Activated CD4-positive, alpha-beta T cell treated with anti-CD3 and anti-CD28 coated beads for 24 hours (primary cell): Measurements from ENCODE around the gene HMGXB4.
"Not testable (repeated sequence)": the region's sequence is repeated elsewhere in the genome, so short reads cannot be mapped to it uniquely, and the experiment has no call there.

Source experiments
- DNase-seq, 2 donors: peaks; one replicate each; pipeline ENCODE4 v3.0.0-alpha.2; 2020; ENCODE audit warnings: low read depth in 2 of 2

The HMGXB4 gene

GRCh38 chr22:35257321-35258190 lies at the start of gene HMGXB4:
TSS of gene HMGXB4 (plus strand) at chr22:35257493. CDS start at chr22:35262391, 4,898 bp downstream.
- DNase-seq: peak; percentile 71 to 77

GRCh38 chr22:35208003-35208402 lies 49.3 kb upstream of the HMGXB4 start:
- no peak for DNase-seq

GRCh38 chr22:35209203-35209602 lies 48.1 kb upstream of the HMGXB4 start:
- no peak for DNase-seq

GRCh38 chr22:35212009-35212408 lies 45.3 kb upstream of the HMGXB4 start:
- no peak for DNase-seq

GRCh38 chr22:35212996-35213395 lies 44.3 kb upstream of the HMGXB4 start:
- no peak for DNase-seq

GRCh38 chr22:35214968-35215367 lies 42.3 kb upstream of the HMGXB4 start:
- no peak for DNase-seq

GRCh38 chr22:35215993-35216392 lies 41.3 kb upstream of the HMGXB4 start:
- DNase-seq: no peak

GRCh38 chr22:35217527-35217926 lies 39.8 kb upstream of the HMGXB4 start:
- no peak for DNase-seq

- DNase-seq: no peak
These were observed 39.2 kb upstream of the HMGXB4 start for GRCh38 chr22:35218079-35218478.

GRCh38 chr22:35219012-35219411 lies 38.3 kb upstream of the HMGXB4 start:
- no peak for DNase-seq

- DNase-seq: no peak
These were observed 37.1 kb upstream of the HMGXB4 start for GRCh38 chr22:35220221-35220620.

- DNase-seq: no peak
These were observed 32.3 kb upstream of the HMGXB4 start for GRCh38 chr22:35225010-35225409.

- DNase-seq: no peak
These were observed 30.2 kb upstream of the HMGXB4 start for GRCh38 chr22:35226958-35227647.

GRCh38 chr22:35229865-35230264 lies 27.4 kb upstream of the HMGXB4 start:
- DNase-seq: no peak

- no peak for DNase-seq
These were observed 26.9 kb upstream of the HMGXB4 start for GRCh38 chr22:35230417-35230816.

GRCh38 chr22:35230839-35231584 lies 26.3 kb upstream of the HMGXB4 start:
- DNase-seq: no peak

- DNase-seq: peak; percentile 61 to 71
These were observed 25.7 kb upstream of the HMGXB4 start for GRCh38 chr22:35231585-35232084.

GRCh38 chr22:35238749-35239148 lies 18.5 kb upstream of the HMGXB4 start:
- DNase-seq: not testable (repeated sequence)

GRCh38 chr22:35244507-35244906 lies 12.8 kb upstream of the HMGXB4 start:
- DNase-seq: not testable (repeated sequence)

GRCh38 chr22:35250156-35250555 lies 7.1 kb upstream of the HMGXB4 start:
- DNase-seq: no peak

GRCh38 chr22:35253946-35254345 lies 3.3 kb upstream of the HMGXB4 start:
- no peak for DNase-seq

- no peak for DNase-seq
These were observed 332 bp upstream of the HMGXB4 start for GRCh38 chr22:35257002-35257320.
